ENCODE measurements around the gene INTS13.

GRCh38 chr12:26938701-26939062 is 901 bp upstream of the INTS13 start:
- TF ChIP-seq TAF1 (IDR thresholded peaks at IDR 0.05; ENCODE audit: low read depth, low read length): no peak
- no peak for TF ChIP-seq PAX5 (IDR thresholded peaks at IDR 0.05; ENCODE audit: insufficient read depth, low read length, severe bottlenecking)
- no peak for TF ChIP-seq POLR2A (IDR thresholded peaks at IDR 0.05; ENCODE audit: low read depth, low read length)
- no peak for TF ChIP-seq POLR2AphosphoS5 (IDR thresholded peaks at IDR 0.05; ENCODE audit: low read depth, low read length)
- TF ChIP-seq SPI1 (IDR thresholded peaks at IDR 0.05; ENCODE audit: low read depth, low read length): peak; percentile 19; the same call in 1 of the 2 replicates
- no peak for TF ChIP-seq POU2F2 (IDR thresholded peaks at IDR 0.05; ENCODE audit: low read depth, low read length)
